Karpas-422 (cell line): ENCODE results near the gene PXDC1. TPM values are rescaled to one million over a fixed set of nuclear protein-coding genes. Genes with fewer than 3 reads are reported as not detected.

Experiments used
- DNase-seq: peaks from one replicate; pipeline ENCODE4 v3.0.0-alpha.2; 2015
- H2AFZ ChIP-seq: fragments of 200-600 bp; sonication (generic); 2 replicates; pipeline ENCODE4 v1.6.1; 2014; ENCODE audit warnings: antibody characterized with exemption, low read length, mixed read lengths
- H3K27ac ChIP-seq: fragments of 200-600 bp; sonication (generic); 2 replicates; pipeline ENCODE4 v1.5.1; 2014; ENCODE audit warnings: mild to moderate bottlenecking, low read length, moderate library complexity
- H3K27me3 ChIP-seq: fragments of 200-600 bp; sonication (generic); 2 replicates; pipeline ENCODE4 v1.6.1; 2014; ENCODE audit warnings: low read length, mixed read lengths
- H3K36me3 ChIP-seq: fragments of 200-600 bp; sonication (generic); 2 replicates; pipeline ENCODE4 v1.6.1; 2014; ENCODE audit warnings: low read length, mixed read lengths; ENCODE audit not compliant: insufficient read depth
- H3K4me1 ChIP-seq: fragments of 200-600 bp; sonication (generic); 2 replicates; pipeline ENCODE4 v1.6.1; 2014; ENCODE audit warnings: mild to moderate bottlenecking, low read length, mixed read lengths
- H3K4me2 ChIP-seq: fragments of 200-600 bp; sonication (generic); 2 replicates; pipeline ENCODE4 v1.6.1; 2014; ENCODE audit warnings: low read length, low read depth, mild to moderate bottlenecking; ENCODE audit not compliant: poor library complexity, severe bottlenecking
- H3K4me3 ChIP-seq: fragments of 200-600 bp; sonication (generic); 2 replicates; pipeline ENCODE4 v1.5.1; 2014; ENCODE audit warnings: mild to moderate bottlenecking, antibody characterized with exemption, low read length, mixed read lengths
- H3K79me2 ChIP-seq: fragments of 200-600 bp; sonication (generic); 2 replicates; pipeline ENCODE4 v1.6.1; 2014; ENCODE audit warnings: mild to moderate bottlenecking, low read length, mixed read lengths
- H3K9ac ChIP-seq: fragments of 200-600 bp; sonication (generic); 2 replicates; pipeline ENCODE4 v1.6.0; 2014; ENCODE audit warnings: low read length
- H3K9me2 ChIP-seq: fragments of 200-600 bp; sonication (generic), shearing (Covaris generic); replicated peaks from 2 replicates; pipeline ENCODE4 v1.6.0; 2014; ENCODE audit warnings: mild to moderate bottlenecking, low read length, moderate library complexity; ENCODE audit not compliant: insufficient read depth
- H3K9me3 ChIP-seq: fragments of 300-700, 200-600 bp; sonication (generic); 2 replicates; pipeline ENCODE4 v1.6.1; 2014; ENCODE audit warnings: low read length, mixed read lengths
- H4K20me1 ChIP-seq: fragments of 200-600 bp; sonication (generic); 2 replicates; pipeline ENCODE4 v1.6.1; 2014; ENCODE audit warnings: mild to moderate bottlenecking, antibody characterized with exemption, low read length, low read depth; ENCODE audit not compliant: insufficient read depth
- total RNA-seq: library from RNA; depleted of rRNA; stranded (reverse); fragments of >200 nt; shearing (Covaris generic); gene quantifications from 2 replicates; pipeline ENCODE4 v1.2.3, GENCODE V29; 2014; ENCODE audit warnings: low replicate concordance; rRNA removed

The PXDC1 gene, protein sequence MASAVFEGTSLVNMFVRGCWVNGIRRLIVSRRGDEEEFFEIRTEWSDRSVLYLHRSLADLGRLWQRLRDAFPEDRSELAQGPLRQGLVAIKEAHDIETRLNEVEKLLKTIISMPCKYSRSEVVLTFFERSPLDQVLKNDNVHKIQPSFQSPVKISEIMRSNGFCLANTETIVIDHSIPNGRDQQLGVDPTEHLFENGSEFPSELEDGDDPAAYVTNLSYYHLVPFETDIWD
- total RNA-seq, result not detected in 2 replicates

DNA sequence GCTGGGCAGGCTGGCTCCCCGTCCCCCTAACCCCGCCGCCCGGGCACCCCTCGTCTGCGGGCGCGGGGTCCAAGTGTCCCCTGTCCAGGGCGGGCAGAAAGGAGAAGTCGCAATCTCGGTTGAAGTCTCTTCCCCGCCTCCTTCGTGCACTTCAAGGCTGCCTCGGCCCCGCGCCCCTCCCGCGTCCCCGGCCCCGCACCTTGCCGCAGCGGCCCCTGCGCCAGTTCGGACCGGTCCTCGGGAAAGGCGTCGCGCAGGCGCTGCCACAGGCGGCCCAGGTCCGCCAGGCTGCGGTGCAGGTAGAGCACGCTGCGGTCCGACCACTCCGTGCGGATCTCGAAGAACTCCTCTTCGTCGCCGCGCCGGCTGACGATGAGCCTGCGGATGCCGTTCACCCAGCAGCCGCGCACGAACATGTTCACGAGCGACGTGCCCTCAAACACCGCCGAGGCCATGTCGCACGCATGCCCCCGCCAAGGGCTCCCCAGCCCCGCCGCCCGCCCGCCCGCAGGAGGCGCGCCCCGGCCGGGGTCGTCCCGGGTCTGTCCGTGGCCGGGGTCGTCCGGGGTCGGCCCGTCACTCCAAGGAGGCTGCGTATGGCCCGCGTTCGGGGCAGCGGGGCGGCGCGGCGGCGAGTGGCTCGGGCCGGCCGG, at the start of gene PXDC1:
TSS of gene PXDC1 (minus strand) at position 637 of the 653 bp plus-strand sequence. CDS start at position 455, 182 bp downstream.
- Histone ChIP-seq H4K20me1 (no peaks in the 10 kb centered on the region), H3K4me2 (no peak within 1 kb of the TSS)
- DNase-seq, result no peak

DNA sequence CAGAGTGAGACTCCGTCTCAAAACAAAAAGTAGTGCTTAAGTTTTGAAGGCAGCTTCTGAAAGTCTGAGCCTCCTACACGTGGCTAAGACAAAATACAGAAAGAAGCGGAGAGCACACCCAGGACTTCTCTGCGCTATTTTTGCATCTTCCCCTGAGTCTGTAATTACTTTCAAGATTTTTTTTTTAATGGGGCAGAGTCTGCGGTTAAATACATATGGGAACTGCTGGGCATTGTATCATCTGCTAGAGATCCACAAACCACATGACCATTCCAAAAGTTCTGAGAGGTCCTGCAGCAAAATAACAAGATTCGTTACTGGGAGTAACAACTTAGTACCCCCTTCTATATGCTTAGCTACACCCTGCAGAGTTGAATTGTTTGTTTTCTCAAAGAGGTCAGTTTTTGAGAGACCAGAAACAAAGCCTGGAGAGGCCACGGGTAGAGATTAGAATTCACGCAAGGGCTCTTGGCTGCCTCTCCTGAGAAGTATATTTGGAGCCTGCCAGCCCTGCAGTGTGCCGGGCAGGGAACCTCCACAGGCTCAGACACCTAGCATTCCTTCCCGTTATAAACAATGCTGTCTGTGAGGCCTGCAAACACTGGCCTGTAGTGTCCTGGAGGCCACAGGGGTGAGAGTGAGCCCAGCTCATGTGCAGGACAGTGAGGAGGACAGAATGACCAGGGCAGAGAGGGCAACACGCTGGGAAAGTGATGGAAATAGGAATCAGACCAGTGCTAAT, 49.5 kb upstream of the PXDC1 start:
- Histone ChIP-seq H3K36me3 (no peaks in the 10 kb centered on the region), H3K27me3 (no peaks in the 10 kb centered on the region), H3K9me3 (no peaks in the 10 kb centered on the region), H3K4me2 (no peak overlapping the region), H2AFZ (no peak overlapping the region), H3K27ac (no peak overlapping the region), H3K9ac (no peak overlapping the region), H3K79me2 (no peaks in the 10 kb centered on the region), H3K9me2 (no peaks in the 10 kb centered on the region), H4K20me1 (no peaks in the 10 kb centered on the region), H3K4me1 (no peaks in the 10 kb centered on the region), H3K4me3 (no peak overlapping the region)
- no peak for DNase-seq

More for the DNA sequence above, at the start of gene PXDC1:
- no peaks in the 10 kb centered on the region for H3K36me3 ChIP-seq
- no peak within 1 kb of the TSS for H2AFZ ChIP-seq
- no peaks in the 10 kb centered on the region for H3K27me3 ChIP-seq
- H3K79me2 ChIP-seq, result no peaks in the 10 kb centered on the region
- no peaks in the 10 kb centered on the region for H3K9me3 ChIP-seq
- H3K9ac ChIP-seq, result no peak within 1 kb of the TSS
- H3K9me2 ChIP-seq, result no peaks in the 10 kb centered on the region
- H3K4me1 ChIP-seq, result peaks cover 6% of the 10 kb centered on the region
- H3K27ac ChIP-seq, result no peak within 1 kb of the TSS
- H3K4me3 ChIP-seq, result no peak within 1 kb of the TSS

DNA sequence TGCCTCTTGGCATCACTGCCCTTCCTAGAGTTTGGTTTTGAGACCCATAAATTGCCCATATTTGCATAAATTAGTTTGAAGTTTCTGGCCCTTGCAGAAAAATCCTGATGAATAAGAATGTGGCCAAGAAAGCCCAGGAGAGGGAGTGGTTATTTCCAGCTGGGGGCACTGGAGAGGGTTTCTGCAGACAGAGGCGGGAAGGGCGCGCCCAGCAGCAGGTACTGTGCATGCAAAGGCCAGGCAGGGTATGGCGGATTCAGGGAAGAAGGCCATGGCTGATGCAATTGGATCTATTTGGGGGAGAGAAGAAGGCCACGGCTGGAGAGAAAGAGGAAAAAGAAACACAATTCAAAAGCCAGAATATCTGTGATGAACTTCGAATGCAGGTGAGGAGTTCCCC, 48.2 kb upstream of the PXDC1 start:
- H3K27me3 ChIP-seq, result no peaks in the 10 kb centered on the region
- H3K9ac ChIP-seq, result no peak overlapping the region
- H2AFZ ChIP-seq, result no peak overlapping the region
- DNase-seq, result no peak
- no peaks in the 10 kb centered on the region for H3K36me3 ChIP-seq
- no peaks in the 10 kb centered on the region for H4K20me1 ChIP-seq
- H3K79me2 ChIP-seq, result no peaks in the 10 kb centered on the region
- H3K9me2 ChIP-seq, result no peaks in the 10 kb centered on the region
- H3K27ac ChIP-seq, result no peak overlapping the region
- no peaks in the 10 kb centered on the region for H3K4me1 ChIP-seq
- H3K4me3 ChIP-seq, result no peak overlapping the region
- H3K4me2 ChIP-seq, result no peak overlapping the region
- H3K9me3 ChIP-seq, result no peaks in the 10 kb centered on the region

DNA sequence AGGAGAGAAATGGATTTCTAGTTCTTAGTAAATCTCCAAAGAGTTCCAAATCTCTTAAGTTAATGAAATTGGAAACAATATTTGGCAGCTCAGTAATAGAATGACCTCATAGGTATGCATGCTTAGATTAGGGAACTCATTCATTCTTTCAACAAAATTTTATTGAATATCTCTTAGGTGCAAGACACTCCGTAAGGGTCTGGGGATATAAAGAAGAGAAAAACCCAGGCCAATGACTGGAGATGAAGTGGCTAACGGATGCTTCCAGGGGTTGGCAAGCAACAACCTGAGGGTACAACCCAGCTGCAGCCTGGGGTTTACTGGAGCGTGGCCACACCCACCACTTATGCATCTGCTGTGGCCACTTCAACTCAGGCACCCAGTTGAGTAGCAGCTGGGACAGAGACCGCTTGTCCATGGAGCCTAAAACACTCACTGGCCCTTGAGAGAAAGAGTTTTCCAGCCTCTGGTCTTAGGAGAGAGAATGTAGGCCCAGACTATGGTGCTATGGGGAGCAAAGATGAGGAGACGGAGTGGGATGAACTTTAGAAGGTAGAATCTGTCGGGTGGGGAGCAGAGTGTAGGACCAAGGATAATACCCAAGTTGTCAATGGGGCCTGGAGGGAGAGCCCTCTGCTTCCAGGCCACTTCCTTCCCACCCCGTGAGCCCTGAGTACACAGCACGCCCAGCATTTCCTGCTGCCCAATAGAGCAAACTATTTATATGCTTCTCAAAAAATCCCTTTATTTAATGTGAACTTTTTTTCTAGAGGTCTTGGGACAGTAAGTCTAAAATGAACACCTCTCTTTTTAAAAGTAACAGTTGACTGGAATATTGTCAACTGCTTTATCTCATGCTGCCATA, 46.8 kb upstream of the PXDC1 start:
- H2AFZ ChIP-seq, result no peak overlapping the region
- H3K27me3 ChIP-seq, result no peaks in the 10 kb centered on the region
- H3K4me3 ChIP-seq, result no peak overlapping the region
- H3K36me3 ChIP-seq, result no peaks in the 10 kb centered on the region
- H3K9ac ChIP-seq, result no peak overlapping the region
- H3K79me2 ChIP-seq, result no peaks in the 10 kb centered on the region
- no peaks in the 10 kb centered on the region for H3K9me2 ChIP-seq
- no peak for DNase-seq
- H4K20me1 ChIP-seq, result no peaks in the 10 kb centered on the region
- no peak overlapping the region for H3K4me2 ChIP-seq
- no peaks in the 10 kb centered on the region for H3K9me3 ChIP-seq
- H3K27ac ChIP-seq, result no peak overlapping the region
- H3K4me1 ChIP-seq, result peaks cover 8% of the 10 kb centered on the region

DNA sequence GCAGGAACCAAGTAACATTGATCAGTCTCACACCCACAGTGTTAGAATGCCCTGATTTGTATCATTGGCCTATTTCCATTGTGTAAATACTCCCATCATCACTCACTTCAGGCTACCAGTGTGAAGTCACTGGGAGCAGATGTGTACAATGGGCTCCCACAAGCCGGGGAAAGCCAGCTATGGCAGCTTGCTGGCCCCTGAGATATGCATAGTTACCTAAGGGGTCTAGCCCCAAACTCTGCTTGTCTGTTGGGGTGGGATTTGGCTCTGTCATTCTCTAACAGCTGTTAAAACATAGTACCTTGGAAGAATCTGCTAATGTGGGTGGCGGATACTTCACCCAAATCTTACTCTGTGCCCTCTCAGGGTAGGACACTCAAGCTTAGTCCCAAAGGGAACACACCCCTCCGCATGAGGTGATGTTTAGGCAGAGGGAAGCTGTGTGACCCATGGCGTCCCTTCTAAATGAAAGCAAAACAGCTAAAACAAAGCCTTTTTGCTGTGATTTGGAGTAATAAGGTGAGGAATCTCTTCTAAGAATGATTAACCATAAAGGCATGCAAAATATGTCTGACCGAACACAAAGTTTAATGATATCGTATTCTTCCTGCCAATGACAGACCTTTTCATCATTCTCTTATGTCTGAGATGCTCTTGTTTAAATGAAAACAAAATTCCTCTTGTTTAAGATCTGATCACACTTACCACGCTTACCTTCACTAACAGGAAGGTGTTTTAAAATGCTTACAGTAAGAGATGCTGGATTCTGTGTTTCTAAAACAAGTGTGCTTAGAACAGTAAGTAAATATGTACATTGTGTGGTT, 45.9 kb upstream of the PXDC1 start:
- H4K20me1 ChIP-seq, result no peaks in the 10 kb centered on the region
- no peak for DNase-seq
- no peak overlapping the region for H3K27ac ChIP-seq
- no peaks in the 10 kb centered on the region for H3K9me3 ChIP-seq
- no peak overlapping the region for H2AFZ ChIP-seq
- H3K27me3 ChIP-seq, result no peaks in the 10 kb centered on the region
- H3K4me2 ChIP-seq, result no peak overlapping the region
- H3K9ac ChIP-seq, result no peak overlapping the region
- no peaks in the 10 kb centered on the region for H3K79me2 ChIP-seq
- no peaks in the 10 kb centered on the region for H3K36me3 ChIP-seq
- no peak overlapping the region for H3K4me3 ChIP-seq
- no peaks in the 10 kb centered on the region for H3K9me2 ChIP-seq
- H3K4me1 ChIP-seq, result peaks cover 8% of the 10 kb centered on the region

DNA sequence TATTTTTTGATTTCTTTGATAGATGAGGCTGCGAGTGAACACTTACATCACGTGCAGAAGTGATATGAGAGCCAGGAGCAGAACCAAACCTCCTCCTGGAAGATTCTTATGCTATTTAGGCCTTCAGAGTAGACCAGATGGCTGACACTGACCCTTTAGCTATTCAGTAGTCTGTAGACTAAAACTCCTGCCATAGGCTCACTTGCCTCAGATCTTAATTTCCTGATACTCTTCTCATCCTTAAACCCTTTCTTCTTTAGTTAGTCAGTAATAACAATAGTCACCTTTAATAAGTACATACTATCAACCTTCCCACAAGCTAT, 45.2 kb upstream of the PXDC1 start:
- H3K27ac ChIP-seq, result no peak overlapping the region
- H3K9me3 ChIP-seq, result no peaks in the 10 kb centered on the region
- H3K36me3 ChIP-seq, result no peaks in the 10 kb centered on the region
- H3K4me2 ChIP-seq, result no peak overlapping the region
- no peak overlapping the region for H3K4me3 ChIP-seq
- no peaks in the 10 kb centered on the region for H4K20me1 ChIP-seq
- H3K9me2 ChIP-seq, result no peaks in the 10 kb centered on the region
- no peak for DNase-seq
- H2AFZ ChIP-seq, result no peak overlapping the region
- H3K4me1 ChIP-seq, result peaks cover 8% of the 10 kb centered on the region
- H3K9ac ChIP-seq, result no peak overlapping the region
- H3K79me2 ChIP-seq, result no peaks in the 10 kb centered on the region
- H3K27me3 ChIP-seq, result no peaks in the 10 kb centered on the region

DNA sequence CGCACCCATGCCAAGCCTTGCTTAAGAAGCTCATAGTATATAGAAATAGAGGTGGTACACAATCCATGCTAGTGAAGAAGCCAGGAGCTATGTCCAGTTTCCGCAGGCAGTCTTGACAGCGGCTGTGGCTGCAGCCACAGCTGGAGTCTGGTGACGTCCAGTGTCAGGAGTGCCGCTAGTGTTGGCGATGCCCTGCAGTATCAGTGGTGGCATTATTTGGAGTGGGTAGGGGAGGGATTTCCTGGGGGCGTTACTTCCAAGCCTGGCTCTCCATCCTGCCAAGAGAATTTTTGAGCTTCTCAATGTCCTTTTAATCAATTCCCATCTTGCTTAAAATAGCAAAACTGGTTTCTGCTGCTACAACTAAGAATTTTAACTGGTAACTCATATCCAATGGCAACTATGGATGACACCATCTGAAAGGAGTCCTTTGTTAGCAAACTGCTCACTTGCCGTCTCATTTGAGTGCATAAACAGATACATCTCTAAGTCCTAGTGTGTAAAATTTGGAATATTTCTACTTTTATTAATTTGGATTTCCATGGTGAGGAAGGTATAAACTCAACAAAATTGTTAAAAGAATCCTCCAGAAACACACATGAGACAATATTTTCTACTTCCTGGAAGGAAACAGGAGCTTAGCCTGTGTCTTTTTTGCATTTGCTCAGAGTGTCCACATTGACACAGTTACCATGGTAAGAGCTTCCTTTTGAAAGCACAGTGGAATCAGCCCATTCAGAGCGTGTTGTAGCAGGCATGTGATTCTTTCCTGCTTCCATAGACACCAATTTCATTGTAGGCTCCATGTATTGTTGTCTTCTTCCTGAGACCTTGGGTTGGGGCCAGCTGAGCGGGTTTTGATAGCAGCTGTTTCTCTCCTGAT, 44.6 kb upstream of the PXDC1 start:
- H3K4me1 ChIP-seq, result peaks cover 8% of the 10 kb centered on the region
- no peak overlapping the region for H3K27ac ChIP-seq
- H3K4me2 ChIP-seq, result no peak overlapping the region
- no peak for DNase-seq
- no peak overlapping the region for H3K4me3 ChIP-seq
- no peaks in the 10 kb centered on the region for H3K36me3 ChIP-seq
- H3K79me2 ChIP-seq, result no peaks in the 10 kb centered on the region
- no peak overlapping the region for H3K9ac ChIP-seq
- H4K20me1 ChIP-seq, result no peaks in the 10 kb centered on the region
- H3K27me3 ChIP-seq, result no peaks in the 10 kb centered on the region
- H2AFZ ChIP-seq, result no peak overlapping the region
- H3K9me3 ChIP-seq, result no peaks in the 10 kb centered on the region
- H3K9me2 ChIP-seq, result no peaks in the 10 kb centered on the region
